GM12865 (cell line): Measurements from ENCODE around the gene NFYC.

Experiments used
- DNase-seq: peaks from one replicate; pipeline ENCODE4 v3.0.0; 2010; ENCODE audit warnings: low read depth
- H3K4me3 ChIP-seq: 2 replicates; pipeline ENCODE4 v1.5.1; 2011; ENCODE audit warnings: mild to moderate bottlenecking, low read depth, low read length, control low read depth
- CTCF ChIP-seq: IDR thresholded peaks from 2 replicates; pipeline ENCODE4 v1.5.1; 2011; ENCODE audit warnings: low read length, control low read depth, low read depth, inconsistent platforms; ENCODE audit not compliant: insufficient read depth; ENCODE audit errors: missing control alignments

NFYC gene

GRCh38 chr1:40786995-40787705 lies 95.6 kb downstream of the NFYC start:
- no peak for DNase-seq
- TF ChIP-seq CTCF: no peak
- no peak overlapping the region for H3K4me3 ChIP-seq

GRCh38 chr1:40787737-40788560 lies 96.4 kb downstream of the NFYC start:
- H3K4me3 ChIP-seq: no peak overlapping the region
- TF ChIP-seq CTCF: no peak

GRCh38 chr1:40788561-40789341 lies 97.2 kb downstream of the NFYC start:
- TF ChIP-seq CTCF: no peak
- H3K4me3 ChIP-seq: no peak overlapping the region
- no peak for DNase-seq

More at GRCh38 chr1:40787737-40788560, 96.4 kb downstream of the NFYC start:
- no peak for DNase-seq

- no peak for DNase-seq
- H3K4me3 ChIP-seq: no peak overlapping the region
- TF ChIP-seq CTCF: no peak
Observed at GRCh38 chr1:40789342-40789598, 97.8 kb downstream of the NFYC start.

GRCh38 chr1:40789661-40790430 lies 98.3 kb downstream of the NFYC start:
- DNase-seq: no peak
- TF ChIP-seq CTCF: no peak

GRCh38 chr1:40792036-40792435 lies 100.5 kb downstream of the NFYC start:
- DNase-seq: no peak
- TF ChIP-seq CTCF: no peak
- H3K4me3 ChIP-seq: no peak overlapping the region

More at GRCh38 chr1:40789661-40790430, 98.3 kb downstream of the NFYC start:
- H3K4me3 ChIP-seq: no peak overlapping the region
